NOMO-1 (cell line): ENCODE data around the gene ELL.
"Not testable (repeated sequence)": the region's sequence is repeated elsewhere in the genome, so short reads cannot be mapped to it uniquely, and the experiment has no call there.

Experiments used
- DNase-seq, 2 experiments: peaks; one replicate each; lab custom pipeline; 2025; ENCODE audit not compliant: unreplicated experiment in 2 of 2; lab: John Stamatoyannopoulos, UW

The ELL gene

GRCh38 chr19:18412610-18413239, 109.1 kb downstream of the ELL start:
- DNase-seq = no peak

DNA sequence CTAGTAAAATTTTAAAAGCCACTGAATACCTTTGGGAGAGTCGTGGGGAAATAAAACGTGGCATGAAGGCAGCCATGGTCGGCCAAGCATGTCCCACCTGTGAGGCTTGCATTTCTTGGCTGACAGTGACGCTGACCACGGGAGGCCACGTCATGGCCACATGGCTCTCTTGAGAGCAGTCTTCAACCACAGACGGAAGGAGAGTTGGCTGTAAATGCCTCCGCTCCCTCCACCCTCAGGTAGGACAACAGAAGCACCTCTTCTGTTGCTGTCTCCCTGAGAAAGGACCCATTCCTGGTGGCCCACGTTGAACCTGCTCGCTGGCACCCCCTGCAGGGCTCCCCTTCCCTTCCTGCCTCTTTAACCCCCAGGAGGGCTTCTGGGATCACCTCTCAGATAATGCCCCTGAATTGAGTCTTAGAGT, 113.8 kb downstream of the ELL start:
- peak; percentile 19 to 30 for DNase-seq

DNA sequence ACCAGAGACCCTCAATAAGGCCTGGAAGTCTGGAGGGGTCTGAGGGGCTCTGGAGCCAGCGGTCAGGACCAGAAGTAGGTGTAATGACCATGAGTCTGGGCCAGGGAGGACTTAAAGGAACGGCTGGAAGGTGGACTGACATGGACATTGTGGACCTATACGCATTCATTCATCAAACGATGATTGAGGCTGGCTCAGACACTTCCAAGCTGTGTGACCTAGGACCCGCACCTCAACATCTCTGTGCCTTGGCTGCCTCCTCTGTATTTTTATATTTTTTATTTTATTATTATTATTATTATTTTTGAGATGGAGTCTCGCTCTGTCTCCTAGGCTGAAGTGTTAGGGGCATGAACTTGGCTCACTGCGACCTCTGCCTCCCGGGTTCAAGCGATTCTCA, 115.1 kb downstream of the ELL start:
- no peak for DNase-seq

- DNase-seq = not testable (repeated sequence)
Observed at GRCh38 chr19:18405754-18406153, 116.1 kb downstream of the ELL start.

- DNase-seq = not testable (repeated sequence)
Observed at GRCh38 chr19:18402455-18403248, 119.2 kb downstream of the ELL start.

GRCh38 chr19:18401580-18402112, 120.2 kb downstream of the ELL start:
- DNase-seq = peak; percentile 97 to 99

- DNase-seq = no peak
Observed at GRCh38 chr19:18399008-18399407, 122.9 kb downstream of the ELL start.

DNA sequence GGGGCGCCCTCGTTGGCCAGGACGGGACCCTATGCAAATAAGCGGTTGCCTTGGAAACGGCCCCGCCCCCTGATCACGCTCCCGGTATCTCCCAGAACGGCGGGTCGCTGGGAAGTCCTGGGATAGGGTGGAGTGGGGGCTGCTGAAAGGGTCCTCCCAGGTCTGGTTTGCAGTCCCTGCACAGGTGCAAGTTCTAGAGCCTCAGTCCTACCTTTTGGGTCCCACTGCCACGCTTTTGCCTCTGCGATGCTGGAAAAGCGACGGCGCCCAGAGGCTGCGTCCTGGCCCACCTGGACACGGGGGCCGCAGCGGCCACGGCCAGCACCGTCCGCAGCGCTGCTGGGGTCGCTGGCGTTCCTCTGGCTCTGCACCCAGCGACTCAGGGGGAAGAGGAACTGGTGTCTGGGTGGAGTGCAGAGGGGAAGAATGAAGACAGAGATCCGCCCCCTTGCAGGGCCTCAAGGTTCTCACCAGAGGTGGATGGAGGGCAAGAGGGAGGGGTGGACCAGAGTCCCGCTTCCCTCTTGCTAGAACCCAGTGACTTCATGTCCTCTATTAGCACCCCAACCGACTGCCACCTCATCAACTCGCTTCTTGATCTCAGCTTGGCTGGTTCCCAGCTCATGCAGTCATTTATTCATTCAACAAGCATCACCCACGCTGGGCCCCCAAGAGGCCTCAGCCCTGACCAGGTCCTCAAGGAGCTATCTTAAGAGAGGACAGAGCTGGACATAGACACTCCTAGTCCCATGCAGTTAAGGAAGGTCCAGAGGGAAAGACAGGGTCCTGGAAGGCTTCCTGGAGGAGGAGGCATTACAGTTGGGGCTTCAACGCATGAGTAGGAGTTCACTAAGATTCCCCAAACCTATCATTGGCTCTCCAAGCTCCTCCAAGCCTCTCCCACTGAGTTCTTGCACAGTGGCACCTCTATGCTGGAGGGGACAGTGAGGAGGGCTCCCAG, 124.3 kb downstream of the ELL start, which contains the start of gene LRRC25:
LRRC25 (minus strand) TSS at position 381 of the 961 bp plus-strand sequence. CDS start 659 bp downstream, outside the sequence.
- DNase-seq = peak; percentile 95 to 96

- no peak for DNase-seq
Observed at GRCh38 chr19:18396471-18397241, 125.2 kb downstream of the ELL start.

DNA sequence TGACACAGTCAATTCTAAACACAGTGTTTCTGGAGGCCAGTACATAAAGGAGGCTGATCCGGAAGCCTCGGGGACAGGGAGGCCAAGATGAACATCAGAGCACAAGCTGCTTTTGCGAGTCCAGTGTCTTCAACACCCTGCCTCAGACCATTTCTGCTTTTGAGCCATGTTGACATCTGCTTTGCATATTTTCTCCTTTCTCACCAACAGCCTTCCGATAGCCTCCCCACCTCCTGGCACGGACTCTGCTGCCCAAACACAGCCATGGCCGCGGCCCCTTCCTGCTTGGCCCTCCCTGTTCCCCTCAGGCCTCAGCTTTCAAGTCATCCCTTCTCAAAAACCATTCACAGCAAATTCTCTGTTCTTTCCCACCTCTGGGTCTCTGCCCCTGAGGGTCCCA, 128.0 kb downstream of the ELL start:
- peak; percentile 30 to 55 for DNase-seq

- no peak for DNase-seq
Observed at GRCh38 chr19:18392926-18393325, 128.9 kb downstream of the ELL start.
